ENCODE results near the gene PGAP3.

The PGAP3 gene

DNA sequence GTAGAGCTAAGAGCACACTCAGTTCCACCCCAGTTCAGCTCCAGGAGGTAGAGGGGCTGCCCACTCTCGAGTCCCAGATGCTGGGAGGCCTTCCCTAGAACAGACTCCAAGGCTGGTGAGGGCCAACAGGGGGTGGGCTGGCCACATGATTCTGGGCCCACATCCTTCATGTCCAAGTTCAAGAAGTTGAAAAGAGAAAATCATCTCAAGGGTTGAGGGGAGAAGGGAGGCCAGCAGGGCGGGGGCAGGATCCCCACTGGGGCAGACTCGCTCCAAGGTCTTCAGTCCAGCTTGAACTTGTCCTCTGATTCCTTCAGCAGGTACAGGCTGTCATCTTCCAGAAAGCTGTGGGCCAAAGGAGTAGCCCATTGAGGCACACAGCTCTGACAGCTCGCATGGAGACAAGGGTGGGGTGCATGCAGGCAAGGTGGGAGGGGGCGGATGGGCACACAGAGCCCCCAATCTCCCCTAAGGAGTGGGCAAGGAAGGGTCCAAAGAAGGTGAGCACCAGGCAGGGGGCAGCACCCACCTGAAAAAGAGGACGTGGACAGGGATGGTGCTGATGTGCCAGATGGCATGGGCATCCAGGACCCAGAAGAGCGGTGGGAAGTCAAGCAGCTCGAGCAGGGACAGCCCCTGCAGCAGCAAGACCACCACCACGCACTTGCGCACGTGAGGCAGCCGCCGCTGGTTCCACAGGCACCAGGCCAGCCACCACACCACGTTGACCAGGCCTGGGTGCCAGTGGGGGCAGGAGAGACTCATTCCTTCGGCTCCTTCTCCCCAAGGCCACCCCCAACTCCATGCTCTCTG lies 15.1 kb downstream of the PGAP3 start:
- in situ Hi-C loops (cut with MboI; ENCODE audit: low sequenced_read_pairs): no loop called here

- in situ Hi-C loops (cut with MboI; ENCODE audit: low sequenced_read_pairs): no loop called here
Observed at GRCh38 chr17:39671651-39672521, 16.0 kb downstream of the PGAP3 start.

DNA sequence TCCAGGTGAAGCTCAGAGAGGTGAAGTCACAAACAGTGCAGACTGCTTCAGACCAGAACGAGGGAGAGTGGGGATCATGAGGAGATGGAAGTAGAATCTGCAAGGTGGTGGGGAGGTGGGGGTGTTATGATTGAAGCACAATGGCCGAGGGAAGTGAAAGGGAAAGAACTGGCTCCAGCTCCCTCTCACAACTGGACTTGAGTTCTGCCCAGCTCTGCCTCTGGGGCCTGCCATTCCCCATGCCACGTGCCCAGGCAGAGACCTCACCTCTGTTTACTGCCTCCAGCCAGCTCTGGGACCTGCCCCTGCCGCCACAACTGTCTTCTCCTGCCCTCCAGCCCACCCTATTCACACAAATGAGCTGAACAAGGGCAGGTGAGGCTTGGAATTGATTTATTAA lies 17.1 kb downstream of the PGAP3 start:
- in situ Hi-C loops (cut with MboI; ENCODE audit: low sequenced_read_pairs): no loop called here

- in situ Hi-C loops (cut with MboI; ENCODE audit: low sequenced_read_pairs): no loop called here
Observed at GRCh38 chr17:39669897-39670735, 17.7 kb downstream of the PGAP3 start.

GRCh38 chr17:39667945-39668924 lies 19.6 kb downstream of the PGAP3 start, which contains the start of gene PNMT:
PNMT (plus strand) TSS chr17:39668453; CDS start chr17:39668476, 23 bp downstream.
- in situ Hi-C loops (cut with MboI; ENCODE audit: low sequenced_read_pairs): no loop called here

- in situ Hi-C loops (cut with MboI; ENCODE audit: low sequenced_read_pairs): no loop called here
Observed at GRCh38 chr17:39667262-39667944, 20.5 kb downstream of the PGAP3 start.

GRCh38 chr17:39666601-39667261 lies 21.1 kb downstream of the PGAP3 start:
- in situ Hi-C loops (cut with MboI; ENCODE audit: low sequenced_read_pairs): no loop called here

DNA sequence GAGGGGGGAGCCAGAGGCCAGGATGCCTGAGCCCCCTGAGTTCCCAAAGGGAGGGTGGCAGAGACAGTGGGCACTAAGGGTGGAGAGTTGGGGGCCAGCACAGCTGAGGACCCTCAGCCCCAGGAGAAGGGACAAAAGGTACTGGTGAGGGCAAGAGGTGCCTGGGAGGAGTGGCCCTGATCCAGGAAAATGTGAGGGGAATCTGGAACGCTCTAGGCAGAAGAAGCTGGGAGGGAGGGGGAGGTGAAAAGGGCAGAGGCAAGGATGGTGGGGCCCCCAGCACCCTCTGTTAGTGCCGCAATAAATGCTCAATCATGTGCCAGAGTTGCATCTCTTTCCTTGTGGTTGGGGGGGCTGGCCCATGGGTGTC lies 21.6 kb downstream of the PGAP3 start:
- in situ Hi-C loops (cut with MboI; ENCODE audit: low sequenced_read_pairs): no loop called here

GRCh38 chr17:39665642-39666224 lies 22.1 kb downstream of the PGAP3 start:
- in situ Hi-C loops (cut with MboI; ENCODE audit: low sequenced_read_pairs): no loop called here

GRCh38 chr17:39664581-39665561 lies 23.0 kb downstream of the PGAP3 start, which contains the start of gene TCAP:
TCAP (plus strand) TSS chr17:39665349; CDS start chr17:39665360, 11 bp downstream.
- in situ Hi-C loops (cut with MboI; ENCODE audit: low sequenced_read_pairs): no loop called here

DNA sequence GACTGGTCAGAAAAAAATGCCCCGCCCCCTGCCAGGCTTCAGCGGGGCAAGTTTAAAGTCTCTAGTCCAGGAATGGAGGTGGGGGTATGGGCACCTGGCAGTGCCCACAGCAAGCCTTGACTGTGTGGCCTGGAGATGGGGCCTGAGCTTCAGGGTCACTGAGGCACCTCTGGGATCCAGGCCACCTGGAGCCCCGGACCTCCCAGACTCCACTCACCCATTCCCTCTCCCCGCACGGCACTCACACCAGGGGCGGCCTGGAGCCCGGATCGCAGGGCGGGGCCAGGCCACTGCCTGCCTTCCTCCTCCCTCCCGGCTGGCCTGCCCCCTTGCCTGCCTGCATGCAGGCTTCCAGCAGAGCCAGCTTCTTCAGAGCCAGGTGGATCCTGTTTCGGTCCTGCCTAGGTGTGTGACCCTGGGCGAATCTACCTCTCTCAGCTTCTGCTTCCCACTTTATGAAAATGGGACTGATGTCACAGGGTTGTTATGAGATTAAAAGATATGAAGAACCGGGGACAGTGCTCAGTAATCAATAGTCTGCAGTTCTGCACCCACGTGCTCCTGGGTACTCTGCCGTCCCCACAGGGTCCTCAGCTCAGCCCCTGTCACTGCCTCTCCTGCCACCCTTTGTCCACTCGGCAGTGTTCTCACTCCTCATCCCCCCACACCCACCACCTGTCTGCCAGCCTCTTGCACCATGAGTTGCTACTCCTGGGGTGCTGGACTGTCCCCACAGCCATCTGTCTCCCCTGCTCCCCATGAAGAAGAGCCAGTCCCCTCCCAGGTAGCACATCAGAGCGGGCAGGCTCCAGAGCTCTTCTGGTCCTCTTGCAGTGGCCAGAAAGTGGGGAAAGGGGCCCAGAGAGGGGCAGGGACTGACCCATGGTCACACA lies 23.9 kb downstream of the PGAP3 start:
- in situ Hi-C loops (cut with MboI; ENCODE audit: low sequenced_read_pairs): no loop called here

DNA sequence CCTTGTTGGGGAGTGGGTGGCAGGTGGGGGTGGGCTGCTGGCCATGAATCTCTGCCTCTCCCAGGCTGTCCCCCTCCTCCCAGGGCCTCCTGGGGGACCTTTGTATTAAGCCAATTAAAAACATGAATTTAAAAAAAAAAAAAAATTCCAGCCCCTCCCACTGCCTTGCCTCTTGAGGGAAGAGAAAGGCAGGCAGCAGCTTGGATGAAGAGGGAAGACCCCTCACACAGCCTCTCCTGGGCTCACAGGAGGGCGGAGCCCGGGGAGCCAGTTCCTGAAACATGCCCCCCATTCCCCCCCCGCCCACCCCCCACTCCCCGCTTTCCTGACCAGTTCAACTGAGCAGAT lies 24.5 kb downstream of the PGAP3 start:
- in situ Hi-C loops (cut with MboI; ENCODE audit: low sequenced_read_pairs): no loop called here

DNA sequence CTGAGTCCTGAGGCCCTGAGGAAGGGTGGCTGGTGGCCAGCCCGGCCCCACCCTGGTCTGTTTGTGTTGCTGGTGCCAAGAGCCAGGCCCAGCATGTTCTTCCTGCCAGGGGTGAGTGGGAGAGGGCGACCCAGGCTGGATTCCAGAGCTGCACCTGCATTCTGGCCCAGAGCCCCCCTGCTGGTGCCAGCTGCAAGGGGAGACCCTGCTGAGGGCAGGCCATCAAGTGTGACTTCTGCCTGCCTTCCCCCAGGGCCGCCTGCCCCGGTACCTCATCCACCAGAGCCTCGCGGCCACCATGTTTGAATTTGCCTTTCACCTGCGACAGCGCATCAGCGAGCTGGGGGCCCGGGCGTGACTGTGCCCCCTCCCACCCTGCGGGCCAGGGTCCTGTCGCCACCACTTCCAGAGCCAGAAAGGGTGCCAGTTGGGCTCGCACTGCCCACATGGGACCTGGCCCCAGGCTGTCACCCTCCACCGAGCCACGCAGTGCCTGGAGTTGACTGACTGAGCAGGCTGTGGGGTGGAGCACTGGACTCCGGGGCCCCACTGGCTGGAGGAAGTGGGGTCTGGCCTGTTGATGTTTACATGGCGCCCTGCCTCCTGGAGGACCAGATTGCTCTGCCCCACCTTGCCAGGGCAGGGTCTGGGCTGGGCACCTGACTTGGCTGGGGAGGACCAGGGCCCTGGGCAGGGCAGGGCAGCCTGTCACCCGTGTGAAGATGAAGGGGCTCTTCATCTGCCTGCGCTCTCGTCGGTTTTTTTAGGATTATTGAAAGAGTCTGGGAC lies 25.1 kb downstream of the PGAP3 start:
- in situ Hi-C loops (cut with MboI; ENCODE audit: low sequenced_read_pairs): no loop called here

DNA sequence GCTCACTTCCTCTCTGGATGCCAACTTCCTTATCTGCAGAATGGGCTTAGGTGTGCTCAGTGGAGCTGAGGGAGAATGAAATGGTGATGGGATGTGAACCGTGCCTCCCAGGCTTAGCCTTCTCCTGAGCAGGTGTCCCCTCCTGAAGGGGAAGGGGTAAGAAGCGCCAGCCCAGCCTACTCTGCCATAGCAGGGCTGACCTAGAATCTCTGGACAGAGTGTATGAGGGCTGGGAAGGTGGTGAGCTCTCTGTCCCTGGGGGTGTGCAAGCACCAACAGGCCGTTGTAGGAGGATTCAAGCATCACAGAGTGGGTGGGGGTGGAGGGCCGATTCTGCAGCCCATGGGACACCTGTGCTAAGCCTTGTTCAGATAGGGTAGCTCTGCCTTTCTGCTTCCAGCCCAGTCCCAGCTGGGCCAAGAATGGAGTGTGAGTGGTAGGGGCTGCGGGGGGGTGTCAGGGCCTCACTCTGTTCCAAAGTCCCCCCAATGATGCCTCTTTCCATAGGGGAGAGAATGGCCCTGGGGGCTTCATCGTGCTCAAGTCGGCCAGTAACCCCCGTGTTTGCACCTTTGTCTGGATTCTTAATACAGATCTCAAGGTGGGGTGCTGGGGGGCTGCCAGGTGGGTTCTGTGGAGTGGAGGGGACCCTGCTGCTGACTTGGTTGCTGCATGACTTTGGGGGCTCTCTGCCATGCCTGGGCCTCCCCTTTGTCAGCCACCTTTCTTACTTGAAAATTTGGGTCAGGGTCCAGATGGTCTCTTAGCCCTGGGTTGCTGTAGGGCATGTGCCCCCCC lies 25.9 kb downstream of the PGAP3 start:
- in situ Hi-C loops (cut with MboI; ENCODE audit: low sequenced_read_pairs): no loop called here
